Thoracic aorta (tissue), 2 donors: ENCODE results near the gene ATP2A3. TPM values are rescaled to one million over a fixed set of nuclear protein-coding genes. Genes with fewer than 3 reads are reported as not detected.

Experiments
- ATAC-seq: fragments of 150-250 bp; one replicate; pipeline ENCODE4 v1.8.0; 2017; ENCODE audit warnings: low read depth; ENCODE audit not compliant: insufficient number of reproducible peaks, low FRiP score
- DNase-seq: peaks from one replicate; pipeline ENCODE4 v3.0.0-alpha.2; 2020; ENCODE audit warnings: low spot score
- H3K27ac ChIP-seq, 2 donors: fragments of 200-600 bp; sonication (generic); 1 replicate in 1 of 2; 2 replicates in 1 of 2; pipeline ENCODE4 v1.5.1; 2016; ENCODE audit warnings: mild to moderate bottlenecking in 2 of 2, moderate library complexity in 2 of 2
- H3K27me3 ChIP-seq: fragments of 200-600 bp; sonication (generic); replicated peaks from 2 replicates; pipeline ENCODE4 v1.6.0; 2016; ENCODE audit warnings: mild to moderate bottlenecking; ENCODE audit not compliant: insufficient read depth
- H3K36me3 ChIP-seq: fragments of 200-600 bp; sonication (generic); one replicate; pipeline ENCODE4 v1.5.1; 2016
- H3K4me1 ChIP-seq, 2 donors: fragments of 200-600 bp; sonication (generic); 1 replicate in 1 of 2; 2 replicates in 1 of 2; pipeline versions ENCODE4 v1.5.1 to v1.6.0; 2016; ENCODE audit warnings: low read depth in 2 of 2, mild to moderate bottlenecking in 1 of 2; ENCODE audit not compliant: control insufficient read depth in 1 of 2
- H3K4me3 ChIP-seq: fragments of 200-600 bp; sonication (generic); 2 replicates; pipeline ENCODE4 v1.5.1; 2016; ENCODE audit warnings: mild to moderate bottlenecking
- H3K9me3 ChIP-seq: fragments of 200-600 bp; sonication (generic); 2 replicates; pipeline ENCODE4 v1.5.1; 2016
- CTCF ChIP-seq: fragments of 200-600 bp; sonication (generic); IDR thresholded peaks from one replicate; pipeline ENCODE4 v1.5.1; 2019; ENCODE audit warnings: antibody characterized with exemption
- total RNA-seq, 2 donors: library from RNA; depleted of rRNA; stranded (reverse); fragments of >200 nt; gene quantifications; one replicate each; pipeline versions ENCODE4 v1.1.0 to v1.2.3, GENCODE V29; 2016

ATP2A3 gene
- total RNA-seq, 2 donors from 2014 or later = 37.2 to 50.4 TPM

- Histone ChIP-seq H3K4me1 (peaks cover 0 to 21% of the 10 kb centered on the region in 2 donors), H3K9me3 (no peaks in the 10 kb centered on the region), H3K4me3 (no peak overlapping the region), H3K36me3 (peaks cover 41% of the 10 kb centered on the region), H3K27me3 (no peaks in the 10 kb centered on the region), H3K27ac (no peak overlapping the region)
- DNase-seq = no peak
- TF ChIP-seq CTCF = no peak
- no peak for ATAC-seq
These were observed 43.3 kb upstream of the ATP2A3 start for GRCh38 chr17:4007346-4008081.

- peaks cover 0 to 26% of the 10 kb centered on the region in 2 donors for H3K4me1 ChIP-seq
- no peak for TF ChIP-seq CTCF
- DNase-seq = no peak
These were observed 42.5 kb upstream of the ATP2A3 start for GRCh38 chr17:4006745-4007211.

GRCh38 chr17:4006165-4006589 lies 41.9 kb upstream of the ATP2A3 start:
- Histone ChIP-seq H3K4me1 (peaks cover 0 to 26% of the 10 kb centered on the region in 2 donors), H3K9me3 (no peaks in the 10 kb centered on the region), H3K27ac (no peak overlapping the region), H3K36me3 (peaks cover 32% of the 10 kb centered on the region), H3K4me3 (no peak overlapping the region), H3K27me3 (no peaks in the 10 kb centered on the region)
- no peak for DNase-seq
- no peak for TF ChIP-seq CTCF
- no peak for ATAC-seq

More at GRCh38 chr17:4006745-4007211, 42.5 kb upstream of the ATP2A3 start:
- Histone ChIP-seq H3K9me3 (no peaks in the 10 kb centered on the region), H3K27ac (no peak overlapping the region), H3K4me3 (no peak overlapping the region), H3K27me3 (no peaks in the 10 kb centered on the region), H3K36me3 (peaks cover 33% of the 10 kb centered on the region)
- no peak for ATAC-seq

GRCh38 chr17:4005296-4006164 lies 41.3 kb upstream of the ATP2A3 start:
- Histone ChIP-seq H3K27me3 (no peaks in the 10 kb centered on the region), H3K27ac (no peak overlapping the region), H3K4me3 (no peak overlapping the region), H3K9me3 (no peaks in the 10 kb centered on the region), H3K36me3 (peaks cover 32% of the 10 kb centered on the region), H3K4me1 (peaks cover 0 to 26% of the 10 kb centered on the region in 2 donors)
- no peak for TF ChIP-seq CTCF
- ATAC-seq (no peak), DNase-seq (no peak)
